GM19025 (cell line): ENCODE data around the gene SCP2D1.
"Not testable (repeated sequence)": the region's sequence is repeated elsewhere in the genome, so short reads cannot be mapped to it uniquely, and the experiment has no call there.

Experiments
- ATAC-seq: cut with Tn5 transposase; IDR thresholded peaks from one replicate; pipeline ENCODE4 v1.9.1; 2021; ENCODE audit warnings: mild to moderate bottlenecking, low read depth, moderate library complexity; ENCODE audit not compliant: unreplicated experiment

The SCP2D1 gene

DNA sequence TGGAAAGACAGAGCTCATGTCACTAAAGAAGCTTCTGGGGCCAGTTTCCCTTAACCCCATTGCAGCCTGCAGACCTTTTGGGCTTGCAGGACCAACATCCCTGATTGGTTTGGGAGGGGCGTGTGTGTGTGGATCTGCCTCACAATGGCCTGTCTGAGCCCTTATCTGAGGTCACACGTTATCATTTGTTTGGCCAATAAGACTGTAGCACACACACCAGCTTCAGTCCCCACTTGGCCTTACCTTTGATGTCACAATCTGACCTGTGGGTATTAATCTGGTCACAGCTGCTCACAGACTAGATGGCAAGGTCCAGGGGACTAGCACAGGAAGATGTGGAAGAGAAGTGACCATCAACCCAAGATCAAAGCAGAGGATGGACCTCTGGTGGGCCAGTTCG lies at the start of gene SCP2D1:
Gene SCP2D1, plus strand, starts transcription at position 301 of the 400 bp plus-strand sequence. Its CDS starts 33 bp downstream, at position 334.
- no peak for ATAC-seq

DNA sequence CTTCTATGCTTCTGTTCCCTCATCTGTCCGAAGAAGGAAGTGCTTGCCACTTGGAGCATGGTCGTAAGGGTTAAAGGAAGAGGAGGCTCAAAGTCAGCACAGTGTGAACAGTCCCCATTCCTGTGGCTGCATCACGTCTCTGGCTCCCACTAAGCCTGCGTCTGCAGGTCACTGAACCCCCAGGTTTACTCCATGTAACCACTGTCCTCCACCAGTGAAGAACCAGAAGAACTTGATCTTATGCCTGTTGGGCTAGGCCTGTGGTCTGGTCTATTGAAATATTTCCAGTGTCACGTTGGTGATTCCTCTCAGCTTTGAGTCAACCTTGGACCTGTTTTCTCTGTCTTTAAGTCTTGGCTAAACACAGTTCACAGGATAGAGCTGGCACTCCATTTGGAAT lies 45.9 kb upstream of the SCP2D1 start:
- no peak for ATAC-seq

DNA sequence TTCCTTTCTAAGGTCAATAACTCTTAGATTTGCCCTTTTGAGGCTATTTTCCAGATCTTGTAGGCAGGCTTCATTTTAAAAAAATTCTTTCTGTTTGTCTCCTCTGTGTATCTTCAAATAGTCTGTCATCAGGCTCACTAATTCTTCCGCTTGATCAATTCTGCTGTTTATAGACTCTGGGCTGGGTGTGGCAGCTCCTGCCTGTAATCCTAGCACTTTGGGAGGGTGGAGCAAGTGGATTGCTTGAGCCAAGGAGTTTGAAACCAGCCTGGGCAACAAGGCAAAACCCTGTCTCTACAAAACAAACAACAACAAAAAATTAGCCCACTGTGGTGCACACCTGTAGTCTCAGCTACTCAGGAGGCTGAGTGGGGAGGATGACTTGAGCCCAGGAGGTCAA lies 40.0 kb upstream of the SCP2D1 start:
- ATAC-seq: no peak

DNA sequence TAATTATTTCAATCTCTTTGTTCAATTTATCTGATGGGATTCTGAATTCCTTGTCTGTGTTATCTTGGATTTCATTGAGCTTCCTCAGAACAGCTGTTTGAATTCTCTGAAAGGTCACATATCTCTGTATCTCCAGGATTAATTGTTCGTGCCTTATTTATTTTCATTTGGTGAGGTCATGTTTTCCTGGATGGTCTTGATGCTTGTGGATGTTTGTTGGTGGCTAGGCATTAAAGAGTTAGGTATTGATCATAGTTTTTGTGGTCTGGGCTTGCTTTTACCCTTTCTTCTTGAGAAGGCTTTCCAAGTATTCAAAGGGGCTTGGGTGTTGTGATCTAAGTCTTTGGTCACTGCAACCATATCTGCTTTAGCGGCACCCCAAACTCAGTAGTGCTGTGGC lies 39.4 kb upstream of the SCP2D1 start:
- no peak for ATAC-seq

DNA sequence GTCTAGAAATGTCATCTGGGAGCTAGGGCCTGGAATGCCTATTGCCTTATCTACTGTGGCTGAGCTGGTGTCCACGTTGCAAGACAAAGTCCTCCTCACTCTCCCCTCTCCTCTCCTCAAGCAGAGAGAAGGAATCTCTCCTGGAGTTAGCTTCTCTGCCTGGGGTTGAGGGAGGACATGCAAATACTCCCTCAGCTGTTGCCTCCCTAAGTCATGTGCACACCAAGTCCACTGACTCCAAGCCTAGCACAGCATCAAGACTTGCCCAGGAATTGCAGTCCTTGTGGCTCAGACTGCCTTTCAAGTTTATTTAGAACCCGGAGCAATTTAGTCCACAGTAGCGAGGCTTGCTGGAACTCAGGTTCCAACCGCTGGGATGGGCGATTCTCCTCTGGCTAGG lies 38.0 kb upstream of the SCP2D1 start:
- no peak for ATAC-seq

DNA sequence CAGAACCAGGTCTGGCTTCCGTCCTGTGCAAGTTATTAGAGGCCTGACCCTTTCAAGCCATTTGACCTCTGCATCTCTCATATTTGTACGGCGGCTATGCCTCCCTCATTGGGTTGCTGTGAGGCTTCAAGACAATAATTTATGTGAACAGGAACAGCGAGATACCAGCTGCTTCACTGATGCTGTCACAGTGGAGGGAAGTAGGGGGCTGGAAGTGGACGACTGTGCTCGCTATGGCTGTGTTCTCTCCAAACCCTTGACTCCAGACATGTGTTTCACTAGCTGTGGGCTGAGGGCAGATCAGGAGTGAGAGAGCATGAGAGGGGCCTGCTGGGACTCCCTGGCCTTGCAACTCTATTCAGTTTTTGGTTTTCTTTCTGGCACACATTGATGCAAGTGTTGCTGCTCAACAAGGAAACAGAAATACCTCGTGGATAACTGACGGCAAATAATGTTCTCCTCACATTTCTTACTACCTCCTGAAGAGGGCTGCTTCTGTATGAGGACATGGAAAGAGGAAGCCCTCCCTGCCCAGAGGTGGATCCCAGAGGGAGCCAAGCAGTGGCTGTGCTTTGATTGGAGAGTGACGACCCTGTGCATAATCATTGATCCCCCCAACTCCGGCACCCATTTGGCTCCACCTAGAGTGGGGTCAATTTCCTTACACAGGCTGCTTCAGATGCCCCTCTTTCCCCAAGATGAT lies 34.7 kb upstream of the SCP2D1 start:
- ATAC-seq: no peak

DNA sequence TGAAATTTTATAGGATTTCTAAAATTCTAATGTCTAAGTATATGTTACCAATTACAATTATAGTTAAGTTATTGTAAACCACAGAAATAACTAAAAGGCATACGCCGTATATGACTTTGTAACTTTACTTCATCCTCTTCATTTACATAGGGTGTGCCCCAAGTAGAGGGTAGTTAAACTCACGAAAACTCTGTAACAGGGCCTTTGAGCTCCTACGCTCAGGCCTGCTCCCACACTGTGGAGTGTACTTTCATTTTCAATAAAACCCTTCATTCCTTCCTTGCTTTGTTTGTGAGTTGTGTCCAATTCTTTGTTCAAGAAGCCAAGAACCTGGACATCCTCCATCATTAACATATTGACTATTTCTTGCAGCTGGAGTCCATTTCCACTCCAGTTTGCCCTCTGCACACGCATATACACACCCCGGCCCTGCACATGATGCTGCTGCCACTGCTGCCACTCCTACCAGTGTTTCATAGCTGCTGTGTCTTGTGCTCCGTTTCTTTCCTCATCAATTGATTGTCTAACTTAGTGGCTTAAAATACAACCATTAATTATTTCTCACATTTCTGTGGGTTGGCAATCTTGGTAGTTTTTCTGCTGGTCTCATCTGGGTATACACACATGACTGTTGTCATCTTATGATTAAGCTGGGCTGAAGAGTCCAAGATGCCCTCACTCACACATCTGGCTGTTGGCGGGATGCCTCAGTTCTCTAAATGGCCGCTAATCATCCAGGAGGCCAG lies 33.0 kb upstream of the SCP2D1 start:
- no peak for ATAC-seq

DNA sequence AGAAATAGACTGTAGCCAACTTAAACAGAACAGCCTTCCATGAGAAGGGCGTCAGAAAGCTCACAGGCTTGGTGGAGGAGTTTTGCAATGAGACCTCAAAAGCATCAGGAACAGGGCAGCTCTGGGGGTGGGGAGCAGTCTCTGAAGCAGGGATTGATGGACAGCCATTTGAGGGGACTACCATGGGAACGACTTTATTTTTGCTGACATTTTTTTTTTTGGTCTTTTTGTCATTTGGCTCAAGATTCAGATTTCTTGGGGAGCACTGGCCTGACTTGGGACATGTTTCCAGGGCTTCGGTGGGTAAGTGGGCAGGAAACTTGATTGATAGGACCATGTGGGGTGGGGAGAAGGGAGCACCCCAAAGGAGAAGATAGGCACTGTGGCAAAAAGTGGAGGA lies 32.1 kb upstream of the SCP2D1 start:
- ATAC-seq: no peak

DNA sequence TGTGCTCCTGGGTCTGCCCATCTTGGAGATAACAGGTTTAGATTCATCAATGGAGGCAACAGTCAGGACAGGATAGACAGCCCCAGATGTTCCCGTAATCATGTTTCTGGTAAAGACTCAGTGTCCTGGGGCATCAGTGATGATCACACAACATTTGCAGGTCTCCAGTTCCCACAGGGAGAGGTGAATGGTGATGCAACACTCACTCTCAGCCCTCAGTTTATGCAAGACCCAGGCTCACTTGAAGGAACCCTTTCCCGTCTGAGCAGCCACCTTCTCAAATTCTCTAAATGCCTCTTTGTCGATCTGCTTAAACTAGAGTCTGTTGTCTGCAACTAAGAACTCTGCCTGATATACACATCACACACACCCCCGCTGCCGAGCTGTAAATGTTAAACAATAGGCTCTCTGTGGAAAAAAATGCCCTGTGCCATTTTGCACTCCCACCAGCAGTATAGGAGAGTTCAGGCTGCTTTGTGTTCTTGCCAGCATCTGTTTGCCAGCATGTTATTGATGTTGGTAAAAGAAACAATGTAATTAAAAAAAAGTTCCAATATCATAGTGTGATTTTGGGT lies 30.1 kb upstream of the SCP2D1 start:
- ATAC-seq: no peak

DNA sequence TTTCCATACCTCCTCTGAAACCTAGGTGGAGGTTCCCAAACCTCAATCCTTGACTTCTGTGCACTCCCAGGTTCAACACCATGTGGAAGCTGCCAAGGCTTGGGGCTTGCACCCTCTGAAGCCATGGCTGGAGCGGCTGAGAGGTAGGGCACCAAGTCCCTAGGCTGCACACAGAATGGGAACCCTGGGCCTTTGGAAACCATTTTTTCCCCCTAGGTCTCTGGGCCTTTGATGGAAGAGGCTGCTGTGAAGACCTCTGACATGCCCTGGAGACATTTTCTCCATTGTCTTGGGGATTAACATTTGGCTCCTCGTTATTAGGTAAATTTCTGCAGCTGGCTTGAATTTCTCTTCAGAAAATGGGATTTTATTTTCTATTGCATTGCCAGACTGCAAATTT lies 26.5 kb upstream of the SCP2D1 start:
- ATAC-seq: not testable (repeated sequence)

DNA sequence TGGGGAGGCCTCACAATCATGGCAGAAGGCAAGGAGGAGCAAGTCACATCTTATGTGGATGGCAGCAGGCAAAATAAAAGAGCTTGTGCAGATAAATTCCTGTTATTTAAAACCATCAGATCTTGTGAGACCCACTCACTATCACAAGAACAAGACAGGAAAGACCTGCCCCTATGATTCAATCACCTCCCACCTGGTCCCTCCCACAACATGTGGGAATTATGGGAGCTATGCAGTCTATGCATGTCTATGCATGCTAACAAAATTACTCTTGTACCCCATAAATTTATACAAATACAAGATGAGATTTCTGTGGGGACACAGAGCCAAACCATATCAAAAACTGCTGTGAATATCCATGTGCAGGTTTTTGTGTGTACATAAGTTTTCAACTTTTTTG lies 25.6 kb upstream of the SCP2D1 start:
- no peak for ATAC-seq

DNA sequence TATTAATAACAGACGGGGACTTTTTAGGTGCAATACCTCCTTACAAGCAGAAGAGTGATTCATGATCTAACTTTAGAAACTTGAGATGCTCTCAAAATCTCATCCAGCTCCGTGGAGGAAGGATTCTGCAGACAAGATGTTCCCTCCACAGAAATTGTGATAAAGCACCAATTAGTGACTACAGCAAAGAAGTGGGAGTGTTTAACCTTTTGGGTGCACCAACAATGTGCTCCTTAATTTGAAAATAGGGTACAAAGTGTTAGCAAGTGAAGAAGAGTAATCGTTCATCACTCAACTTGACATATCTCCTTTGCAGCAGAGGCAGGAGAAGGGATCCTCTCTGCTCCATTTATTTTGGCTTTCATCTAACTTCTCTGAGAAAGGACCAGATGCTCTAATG lies 22.8 kb upstream of the SCP2D1 start:
- no peak for ATAC-seq

DNA sequence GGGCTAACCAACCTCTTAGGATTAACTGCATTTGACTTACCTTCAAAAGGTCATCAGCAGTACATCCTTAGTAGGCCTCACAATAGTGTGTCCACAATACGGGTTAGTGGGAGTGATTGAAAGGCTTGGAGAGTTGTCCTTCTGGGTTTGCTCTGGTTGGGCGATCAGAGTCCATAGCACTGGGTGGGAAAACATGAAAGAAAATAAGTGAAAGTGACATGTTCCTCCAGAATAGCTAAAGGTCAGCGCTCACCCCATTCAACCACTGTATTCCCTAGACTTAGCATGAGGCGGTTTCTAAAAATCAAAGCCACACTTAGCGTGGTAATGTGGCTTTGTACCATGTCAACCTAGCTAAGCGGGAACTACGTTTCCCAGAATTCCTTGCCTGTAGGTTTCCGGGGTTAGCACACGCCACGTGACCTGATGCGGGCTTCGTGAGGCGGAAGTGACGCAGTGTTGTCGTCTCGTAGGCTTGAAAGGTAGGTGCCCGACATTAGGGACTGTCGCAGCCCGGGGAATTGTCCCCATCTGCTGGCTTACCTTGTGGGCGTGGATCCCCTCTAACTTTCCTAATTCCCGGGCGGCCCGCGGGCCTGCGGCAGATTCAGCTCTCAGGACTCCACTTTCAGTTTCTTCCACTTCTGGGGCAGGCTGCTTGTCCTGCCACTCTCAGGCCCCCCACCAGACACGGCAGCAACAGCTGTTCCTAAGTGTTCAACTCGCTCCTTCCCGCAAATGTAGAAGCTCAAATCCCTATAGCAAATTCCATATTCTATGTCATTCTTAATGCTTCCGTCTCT lies 19.8 kb upstream of the SCP2D1 start:
- ATAC-seq: peak; percentile 99

DNA sequence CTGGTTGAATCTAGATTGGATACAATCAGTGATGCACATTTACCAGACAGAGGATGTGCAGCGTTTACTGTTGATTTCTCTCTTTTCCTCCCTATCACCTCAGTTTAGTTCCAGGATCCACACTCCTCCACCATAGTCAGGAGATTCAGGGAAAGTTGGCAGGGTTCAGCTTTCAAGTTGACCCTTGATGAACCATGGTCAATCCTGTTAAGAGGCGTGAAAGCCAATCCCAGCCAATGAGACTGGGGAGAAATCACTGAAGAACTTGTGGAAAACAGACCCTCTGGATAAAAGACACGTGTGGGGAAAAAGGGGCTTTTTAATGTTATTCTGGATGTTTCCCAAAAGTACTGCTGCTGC lies 19.2 kb upstream of the SCP2D1 start:
- ATAC-seq: no peak

DNA sequence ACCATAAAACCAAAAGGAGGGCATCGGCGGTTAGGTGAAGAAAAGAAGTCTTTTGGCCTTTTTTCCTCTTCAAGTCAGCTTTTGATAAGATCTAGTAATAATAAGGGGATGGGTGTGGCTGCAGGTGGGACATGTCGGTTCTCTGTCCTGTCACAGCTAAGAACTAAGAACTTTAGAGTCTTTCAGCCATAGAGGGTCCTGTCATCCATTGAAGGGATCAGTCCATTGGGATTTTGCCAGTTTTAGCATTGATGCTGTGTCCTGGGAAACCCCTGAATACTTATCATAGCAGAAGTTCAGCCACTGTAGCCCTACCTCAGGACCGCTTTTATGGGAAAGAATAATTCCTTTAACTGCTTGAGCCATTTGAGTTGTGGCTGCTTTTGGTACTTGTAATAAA lies 18.2 kb upstream of the SCP2D1 start:
- no peak for ATAC-seq

DNA sequence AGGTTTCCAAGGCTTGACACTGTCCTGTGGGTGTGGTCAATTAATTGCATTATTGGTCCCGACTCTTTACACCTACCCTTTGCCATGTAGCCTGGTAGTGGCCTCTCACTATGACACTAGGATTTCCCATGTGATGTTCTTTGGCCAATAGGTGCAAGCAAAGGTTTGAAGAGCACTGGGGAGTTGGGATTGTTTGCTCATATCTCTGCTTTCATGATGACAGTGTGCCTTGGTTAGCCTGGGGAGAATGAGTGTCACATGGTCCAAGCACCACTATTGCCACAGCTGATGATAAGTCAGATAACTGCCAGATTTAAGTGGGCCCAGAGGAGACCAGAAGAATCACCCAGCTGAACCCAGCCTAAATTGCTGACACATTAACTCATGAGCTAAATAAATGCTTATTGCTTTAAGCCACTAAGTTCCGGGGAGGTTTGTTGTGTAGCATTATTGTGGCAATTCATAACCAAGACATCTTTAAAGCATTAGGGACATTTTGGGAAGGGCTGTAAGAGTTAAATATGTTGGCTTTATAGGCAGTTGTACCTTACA lies 17.2 kb upstream of the SCP2D1 start:
- no peak for ATAC-seq

DNA sequence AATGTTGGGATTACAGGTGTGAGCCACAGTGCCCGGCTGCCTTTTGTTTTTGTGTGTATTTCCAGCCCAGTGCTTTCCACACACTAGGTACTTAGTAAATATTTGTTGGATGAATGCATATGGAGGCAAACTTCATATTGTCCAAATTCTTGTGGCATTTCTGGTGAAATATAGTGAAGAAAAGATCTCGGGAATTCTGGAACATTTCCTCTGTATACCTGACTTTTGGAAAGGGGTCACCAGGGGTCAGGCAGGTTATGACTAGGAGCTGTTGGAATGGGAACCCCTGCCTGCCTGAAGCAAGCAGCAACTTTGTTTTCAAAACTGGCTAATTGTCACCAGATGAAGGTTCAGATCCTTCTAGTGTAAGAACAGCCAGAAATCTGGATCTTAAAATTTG lies 12.1 kb upstream of the SCP2D1 start:
- no peak for ATAC-seq

DNA sequence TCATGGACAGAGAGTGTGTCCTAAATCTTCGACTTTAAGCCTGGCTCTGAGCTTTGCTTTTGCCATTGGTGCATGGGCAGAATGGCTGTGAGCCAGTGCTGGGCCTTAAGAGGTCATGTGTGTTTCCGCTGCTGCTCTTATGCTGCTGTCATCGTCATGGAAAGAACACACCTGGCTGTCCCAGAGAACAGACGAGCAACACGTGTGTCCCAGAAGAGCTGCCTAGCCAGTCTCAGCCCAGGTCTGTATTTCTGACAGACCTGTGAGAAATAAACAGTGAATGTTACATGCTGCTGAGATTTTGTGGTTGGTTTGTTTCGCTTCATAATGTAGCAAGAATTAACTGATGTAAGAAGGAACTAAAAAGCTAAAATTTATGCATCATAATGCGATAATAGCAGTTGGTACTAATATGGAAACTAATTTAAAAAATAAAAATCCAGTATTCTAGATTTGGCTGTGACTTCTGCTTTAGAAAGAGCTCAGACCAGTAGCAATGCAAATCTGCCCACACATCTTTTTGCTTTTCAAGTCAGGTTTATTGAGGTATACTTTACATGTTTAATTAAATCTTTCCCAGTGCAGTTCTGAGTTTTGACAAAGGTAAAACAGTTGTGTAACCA lies 11.5 kb upstream of the SCP2D1 start:
- no peak for ATAC-seq

DNA sequence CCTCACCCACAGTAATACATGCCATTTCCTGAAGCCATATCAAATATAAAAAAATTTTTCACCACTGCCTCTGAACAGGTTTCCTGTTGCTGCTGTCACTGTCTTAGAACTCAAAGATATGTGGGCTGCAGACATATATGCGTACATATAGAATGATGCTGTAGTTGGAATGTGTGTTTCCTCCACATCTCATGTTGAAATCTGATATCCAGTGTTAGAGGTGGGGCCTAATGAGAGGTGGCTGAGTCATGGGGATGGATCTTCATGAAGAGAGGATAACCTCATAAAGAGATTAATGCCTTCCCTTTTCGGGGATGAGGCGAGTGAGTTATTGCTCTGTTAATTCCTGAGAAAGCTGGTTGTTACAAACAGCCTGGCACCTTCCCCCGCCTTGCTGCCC lies 7.7 kb upstream of the SCP2D1 start:
- ATAC-seq: no peak

DNA sequence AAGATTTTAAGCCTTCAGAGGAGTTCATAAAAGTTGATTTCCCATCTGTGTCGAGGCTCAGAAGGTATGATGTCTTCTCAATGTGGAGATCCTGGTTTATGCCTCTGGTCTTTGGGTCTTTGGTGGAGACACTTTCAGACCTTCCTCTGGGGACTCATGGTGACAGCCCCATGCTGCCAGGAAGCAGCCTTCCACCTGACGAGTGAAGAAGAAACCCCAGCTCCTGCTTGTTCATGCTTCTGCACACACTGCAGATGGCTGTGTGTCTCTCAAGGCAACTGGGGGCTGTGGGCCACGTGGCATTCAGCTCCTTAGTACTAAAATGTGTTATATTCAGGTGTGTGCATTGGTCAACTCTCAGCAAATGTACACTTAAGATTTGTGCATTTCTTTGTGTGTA lies 4.9 kb upstream of the SCP2D1 start:
- no peak for ATAC-seq
